ENCODE results near the gene SCYGR6.
"Not testable (repeated sequence)": the region's sequence is repeated elsewhere in the genome, so short reads cannot be mapped to it uniquely, and the experiment has no call there.

Gene SCYGR6

GRCh38 chr2:227724394-227725039 lies at the start of gene SCYGR6:
TSS of gene SCYGR6 (minus strand) at chr2:227724757. CDS start at chr2:227724757, 0 bp downstream.
- no peak for DNase-seq

GRCh38 chr2:227774011-227774624 lies 49.6 kb upstream of the SCYGR6 start:
- no peak for DNase-seq

GRCh38 chr2:227772932-227773331 lies 48.4 kb upstream of the SCYGR6 start:
- DNase-seq = no peak

GRCh38 chr2:227772197-227772661 lies 47.7 kb upstream of the SCYGR6 start:
- no peak for DNase-seq

- DNase-seq = no peak
Observed at GRCh38 chr2:227767830-227768229, 43.3 kb upstream of the SCYGR6 start.

- DNase-seq = peak; percentile 45 to 82
Observed at GRCh38 chr2:227766373-227766883, 41.9 kb upstream of the SCYGR6 start.

GRCh38 chr2:227765788-227766372 lies 41.3 kb upstream of the SCYGR6 start:
- DNase-seq = no peak

- DNase-seq = no peak
Observed at GRCh38 chr2:227761740-227762476, 37.4 kb upstream of the SCYGR6 start.

- DNase-seq = no peak
Observed at GRCh38 chr2:227759411-227760118, 35.0 kb upstream of the SCYGR6 start.

- DNase-seq = not testable (repeated sequence)
Observed at GRCh38 chr2:227756261-227756660, 31.7 kb upstream of the SCYGR6 start.

GRCh38 chr2:227748079-227748478 lies 23.5 kb upstream of the SCYGR6 start:
- DNase-seq = no peak

- no peak for DNase-seq
Observed at GRCh38 chr2:227745594-227745993, 21.0 kb upstream of the SCYGR6 start, which contains the start of gene SCYGR8. TSS of gene SCYGR8 (plus strand) at chr2:227745894. CDS start at chr2:227745894, 0 bp downstream.

GRCh38 chr2:227740705-227741104 lies 16.1 kb upstream of the SCYGR6 start:
- DNase-seq = not testable (repeated sequence)

- no peak for DNase-seq
Observed at GRCh38 chr2:227739351-227739750, 14.8 kb upstream of the SCYGR6 start.

GRCh38 chr2:227728035-227728434 lies 3.5 kb upstream of the SCYGR6 start, which contains the start of gene SCYGR7:
TSS of gene SCYGR7 (plus strand) at chr2:227728335. CDS start at chr2:227728335, 0 bp downstream.
- DNase-seq = no peak

- not testable (repeated sequence) for DNase-seq
Observed at GRCh38 chr2:227722821-227723220, 1.7 kb downstream of the SCYGR6 start.

- no peak for DNase-seq
Observed at GRCh38 chr2:227720680-227721079, 3.9 kb downstream of the SCYGR6 start.

GRCh38 chr2:227719641-227720040 lies 4.9 kb downstream of the SCYGR6 start:
- no peak for DNase-seq

GRCh38 chr2:227717687-227718567 lies 6.6 kb downstream of the SCYGR6 start, which contains the start of gene SLC19A3:
TSS of gene SLC19A3 (minus strand) at chr2:227718028. CDS start at chr2:227702318, 15,710 bp downstream.
- peak; percentile 59 to 63 for DNase-seq

GRCh38 chr2:227716501-227716900 lies 8.1 kb downstream of the SCYGR6 start:
- DNase-seq = no peak

GRCh38 chr2:227713291-227713690 lies 11.3 kb downstream of the SCYGR6 start:
- DNase-seq = no peak

Data from hippocampal formation (tissue), 2 donors.